HEK293T (cell line): ENCODE results near the gene GAPDHS.

Source experiments
- ARNT ChIP-seq: fragments of 450-650 bp; IDR thresholded peaks from 2 replicates; pipeline ENCODE4 v1.6.1; 2017; ENCODE audit warnings: mild to moderate bottlenecking
- BHLHE40 ChIP-seq: fragments of 450-650 bp; IDR thresholded peaks from 2 replicates; pipeline ENCODE4 v1.6.1; 2016; ENCODE audit warnings: mild to moderate bottlenecking, moderate library complexity, borderline replicate concordance
- FOXA1 ChIP-seq: fragments of 450-650 bp; IDR thresholded peaks from 2 replicates; pipeline ENCODE4 v1.6.1; 2016; ENCODE audit warnings: mild to moderate bottlenecking
- FOXK2 ChIP-seq: fragments of 450-650 bp; IDR thresholded peaks from 2 replicates; pipeline ENCODE4 v1.6.1; 2016; ENCODE audit warnings: mild to moderate bottlenecking
- FOXM1 ChIP-seq: fragments of 450-650 bp; IDR thresholded peaks from 2 replicates; pipeline ENCODE4 v1.6.1; 2017; ENCODE audit warnings: mild to moderate bottlenecking, borderline replicate concordance
- LEF1 ChIP-seq: fragments of 450-650 bp; IDR thresholded peaks from 2 replicates; pipeline ENCODE4 v1.6.1; 2017; ENCODE audit warnings: mild to moderate bottlenecking, borderline replicate concordance
- PKNOX1 ChIP-seq: fragments of 450-650 bp; IDR thresholded peaks from 2 replicates; pipeline ENCODE4 v1.6.1; 2016
- SP1 ChIP-seq: fragments of 450-650 bp; IDR thresholded peaks from 2 replicates; pipeline ENCODE4 v1.6.1; 2017
- SUZ12 ChIP-seq: fragments of 450-650 bp; IDR thresholded peaks from 2 replicates; pipeline ENCODE4 v1.6.1; 2016; ENCODE audit warnings: mild to moderate bottlenecking
- TARDBP ChIP-seq: fragments of 450-650 bp; IDR thresholded peaks from 2 replicates; pipeline ENCODE4 v1.6.1; 2016

- TF ChIP-seq ARNT: no peak
- TF ChIP-seq BHLHE40: no peak
- no peak for TF ChIP-seq TARDBP
- no peak for TF ChIP-seq SP1
- no peak for TF ChIP-seq FOXA1
- TF ChIP-seq SUZ12: no peak
- no peak for TF ChIP-seq FOXK2
- no peak for TF ChIP-seq FOXM1
- no peak for TF ChIP-seq PKNOX1
- TF ChIP-seq LEF1: no peak
Observed at GRCh38 chr19:35577918-35578317, 44.7 kb downstream of the GAPDHS start.
